Neural cell (in vitro differentiated cells): ENCODE data around the gene TSSC4.

Experiments
- CTCF ChIP-seq: fragments of 450-650 bp; IDR thresholded peaks from 2 replicates; pipeline ENCODE4 v1.5.1; 2014; ENCODE audit warnings: antibody characterized with exemption, mild to moderate bottlenecking, moderate library complexity; ENCODE audit not compliant: poor library complexity, severe bottlenecking
- EP300 ChIP-seq: fragments of 450-650 bp; conservative IDR thresholded peaks from 2 replicates; pipeline ENCODE4 v1.6.1; 2014; ENCODE audit warnings: antibody characterized with exemption, mild to moderate bottlenecking, moderate library complexity; ENCODE audit not compliant: poor library complexity, severe bottlenecking
- EZH2 ChIP-seq: fragments of 200-600, 300-800 bp; shearing (Covaris generic), sonication (generic); IDR thresholded peaks from 2 replicates; pipeline ENCODE4 v1.6.1; 2014; ENCODE audit warnings: antibody characterized with exemption, low read length, borderline replicate concordance, mild to moderate bottlenecking; ENCODE audit not compliant: insufficient read depth, poor library complexity, severe bottlenecking
- POLR2AphosphoS5 ChIP-seq: IDR thresholded peaks from 2 replicates; pipeline ENCODE4 v1.6.1; 2012
- RAD21 ChIP-seq: fragments of 450-650 bp; conservative IDR thresholded peaks from 2 replicates; pipeline ENCODE4 v1.6.1; 2014; ENCODE audit warnings: antibody characterized with exemption, mild to moderate bottlenecking, moderate library complexity
- REST ChIP-seq: IDR thresholded peaks from 2 replicates; pipeline ENCODE4 v1.6.1; 2012; ENCODE audit warnings: borderline replicate concordance
- SMC3 ChIP-seq: fragments of 450-650 bp; conservative IDR thresholded peaks from 2 replicates; pipeline ENCODE4 v1.6.1; 2014; ENCODE audit warnings: antibody characterized with exemption, mild to moderate bottlenecking, moderate library complexity; ENCODE audit not compliant: poor library complexity
- TAF1 ChIP-seq: IDR thresholded peaks from 2 replicates; pipeline ENCODE4 v1.6.1; 2012; ENCODE audit warnings: low read depth

- no peak for TF ChIP-seq CTCF
- TF ChIP-seq REST = no peak
- TF ChIP-seq EZH2 = no peak
- TF ChIP-seq TAF1 = no peak
- TF ChIP-seq EP300 = no peak
- no peak for TF ChIP-seq RAD21
- TF ChIP-seq POLR2AphosphoS5 = no peak
- no peak for TF ChIP-seq SMC3
Observed at GRCh38 chr11:2422461-2423156, 22.1 kb downstream of the TSSC4 start.
